GM12874 (cell line): ENCODE data around the gene CTPS2.

Experiments
- CTCF ChIP-seq: IDR thresholded peaks from 2 replicates; pipeline ENCODE4 v1.5.1; 2011; ENCODE audit warnings: low read depth, mild to moderate bottlenecking, control low read depth, low read length, moderate library complexity; ENCODE audit not compliant: insufficient read depth

CTPS2 gene

GRCh38 chrX:16604337-16604736 lies 108.1 kb downstream of the CTPS2 start:
- no peak for TF ChIP-seq CTCF

- no peak for TF ChIP-seq CTCF
Measured at GRCh38 chrX:16603822-16604221, 108.6 kb downstream of the CTPS2 start.

- no peak for TF ChIP-seq CTCF
Measured at GRCh38 chrX:16601885-16602284, 110.6 kb downstream of the CTPS2 start.

- TF ChIP-seq CTCF, result no peak
Measured at GRCh38 chrX:16594490-16594889, 118.0 kb downstream of the CTPS2 start.

- TF ChIP-seq CTCF, result no peak
Measured at GRCh38 chrX:16593801-16594200, 118.7 kb downstream of the CTPS2 start.

GRCh38 chrX:16592194-16592770 lies 120.2 kb downstream of the CTPS2 start:
- no peak for TF ChIP-seq CTCF

GRCh38 chrX:16589826-16590225 lies 122.6 kb downstream of the CTPS2 start:
- no peak for TF ChIP-seq CTCF

- no peak for TF ChIP-seq CTCF
Measured at GRCh38 chrX:16589211-16589610, 123.3 kb downstream of the CTPS2 start.
